ENCODE results near the gene SOX30.

The SOX30 gene

GRCh38 chr5:157578079-157578780 is 74.0 kb downstream of the SOX30 start:
- no peak for DNase-seq (ENCODE audit: low read depth in 2 of 2, low spot score in 1 of 2)

- no peak for DNase-seq (ENCODE audit: low read depth in 2 of 2, low spot score in 1 of 2)
Measured at GRCh38 chr5:157576678-157577077, 75.6 kb downstream of the SOX30 start.

Data from stimulated activated CD8-positive, alpha-beta memory T cell treated with anti-CD3 and anti-CD28 coated beads, Interleukin-4, amount 100 ng/mL, for 4 hours (primary cell).